ENCODE results near the gene WIPF3.
A peak's percentile ranks its signal among the peaks of the same experiment; 100 is the strongest.

Gene WIPF3

GRCh38 chr7:29848941-29849340, 42.6 kb downstream of the WIPF3 start:
- DNase-seq: no peak

- DNase-seq: no peak
Measured at GRCh38 chr7:29851487-29851886, 45.2 kb downstream of the WIPF3 start.

GRCh38 chr7:29852457-29852856, 46.1 kb downstream of the WIPF3 start:
- DNase-seq: no peak

- no peak for DNase-seq
Measured at GRCh38 chr7:29853072-29853471, 46.8 kb downstream of the WIPF3 start.

- DNase-seq: no peak
Measured at GRCh38 chr7:29853789-29854188, 47.5 kb downstream of the WIPF3 start.

GRCh38 chr7:29854257-29854938, 48.1 kb downstream of the WIPF3 start:
- no peak for DNase-seq

GRCh38 chr7:29857654-29858053, 51.3 kb downstream of the WIPF3 start:
- no peak for DNase-seq

- DNase-seq: no peak
Measured at GRCh38 chr7:29858191-29858951, 52.1 kb downstream of the WIPF3 start.

GRCh38 chr7:29859104-29859503, 52.8 kb downstream of the WIPF3 start:
- no peak for DNase-seq

GRCh38 chr7:29859524-29860185, 53.3 kb downstream of the WIPF3 start:
- no peak for DNase-seq

- no peak for DNase-seq
Measured at GRCh38 chr7:29860186-29860585, 53.9 kb downstream of the WIPF3 start.

- DNase-seq: no peak
Measured at GRCh38 chr7:29861884-29862283, 55.6 kb downstream of the WIPF3 start.

- no peak for DNase-seq
Measured at GRCh38 chr7:29864656-29865055, 58.3 kb downstream of the WIPF3 start.

GRCh38 chr7:29865526-29865925, 59.2 kb downstream of the WIPF3 start:
- DNase-seq: no peak

- no peak for DNase-seq
Measured at GRCh38 chr7:29866490-29866930, 60.2 kb downstream of the WIPF3 start.

- DNase-seq: no peak
Measured at GRCh38 chr7:29871787-29872398, 65.6 kb downstream of the WIPF3 start.

- no peak for DNase-seq
Measured at GRCh38 chr7:29873644-29874294, 67.5 kb downstream of the WIPF3 start.

GRCh38 chr7:29875741-29876140, 69.4 kb downstream of the WIPF3 start:
- no peak for DNase-seq

GRCh38 chr7:29877196-29877595, 70.9 kb downstream of the WIPF3 start:
- no peak for DNase-seq

- DNase-seq: peak in 3 of 6 experiments; percentile 0 to 19 (median 6)
Measured at GRCh38 chr7:29878081-29878688, 71.9 kb downstream of the WIPF3 start.

GRCh38 chr7:29879609-29880008, 73.3 kb downstream of the WIPF3 start:
- DNase-seq: no peak

- no peak for DNase-seq
Measured at GRCh38 chr7:29881724-29882123, 75.4 kb downstream of the WIPF3 start.
